Measurements from ENCODE around the gene CACNA1C. TPM values are rescaled to one million over a fixed set of nuclear protein-coding genes. Genes with fewer than 3 reads are reported as not detected.

Gene CACNA1C
- total RNA-seq, 1 donor from 2014 or later: 11.7 TPM

DNA sequence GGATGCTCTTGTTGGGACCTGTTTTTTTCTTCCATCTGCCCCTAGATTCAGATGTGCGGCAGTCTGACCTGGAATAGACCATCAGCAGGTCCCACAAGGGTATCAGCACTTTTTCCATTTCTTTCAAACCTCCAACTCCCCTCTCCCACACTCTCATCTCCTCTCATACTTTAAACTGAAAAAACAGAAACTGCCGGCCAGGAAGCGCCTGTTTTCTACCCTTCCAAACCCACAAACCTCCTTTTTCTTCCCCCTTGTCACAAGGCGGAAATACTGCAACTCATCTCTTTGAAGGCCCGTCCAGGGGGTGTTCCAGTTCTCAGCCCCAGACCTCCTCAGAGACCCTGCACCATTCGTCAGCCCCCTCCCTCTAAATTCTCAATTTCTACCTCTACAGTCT is 679.5 kb downstream of the CACNA1C start:
- H3K36me3 Mint-ChIP-seq (ENCODE audit: insufficient read depth): no peaks in the 10 kb centered on the region
- no peak for DNase-seq (ENCODE audit: low spot score, unreplicated experiment)
- H3K27me3 Mint-ChIP-seq: peaks cover 86% of the 10 kb centered on the region
- no peak overlapping the region for H3K4me3 Mint-ChIP-seq (ENCODE audit: low read depth)
- TF ChIP-seq CTCF (IDR thresholded peaks at IDR 0.05; ENCODE audit: unreplicated experiment): no peak
- H3K4me1 Mint-ChIP-seq (ENCODE audit: low read depth): no peaks in the 10 kb centered on the region
- no peak overlapping the region for H3K27ac Mint-ChIP-seq
- no peaks in the 10 kb centered on the region for H3K9me3 Mint-ChIP-seq (ENCODE audit: low read depth)

- Mint-ChIP-seq H3K27ac (no peak overlapping the region), H3K9me3 (ENCODE audit: low read depth) (no peaks in the 10 kb centered on the region), H3K4me1 (ENCODE audit: low read depth) (no peaks in the 10 kb centered on the region), H3K36me3 (ENCODE audit: insufficient read depth) (no peaks in the 10 kb centered on the region), H3K27me3 (peaks cover 84% of the 10 kb centered on the region), H3K4me3 (ENCODE audit: low read depth) (no peak overlapping the region)
- TF ChIP-seq CTCF (IDR thresholded peaks at IDR 0.05; ENCODE audit: unreplicated experiment): no peak
- DNase-seq (ENCODE audit: low spot score, unreplicated experiment): no peak
Observed at GRCh38 chr12:2733493-2734355, 680.9 kb downstream of the CACNA1C start.

DNA sequence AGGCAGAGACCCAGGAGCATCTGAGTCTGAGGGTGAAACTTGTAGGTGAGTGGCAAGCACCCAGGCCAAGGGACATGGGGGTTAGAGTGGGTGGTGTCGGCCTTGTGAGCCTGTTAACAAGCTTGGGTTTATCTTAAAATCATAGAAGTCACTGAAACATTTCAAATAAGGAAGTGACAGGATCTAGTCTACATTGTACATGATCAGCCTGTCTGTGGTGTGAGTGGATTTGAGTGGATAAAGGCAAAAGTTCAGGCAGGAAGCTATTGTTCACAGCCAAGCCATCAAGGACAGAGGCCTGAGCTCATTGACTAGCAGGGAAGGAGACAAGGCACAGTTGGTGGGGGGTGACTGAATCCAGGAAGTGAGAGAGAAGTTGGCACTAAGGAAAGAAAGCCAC is 682.6 kb downstream of the CACNA1C start:
- Mint-ChIP-seq H3K27ac (no peak overlapping the region), H3K9me3 (ENCODE audit: low read depth) (no peaks in the 10 kb centered on the region), H3K27me3 (peaks cover 77% of the 10 kb centered on the region), H3K4me3 (ENCODE audit: low read depth) (no peak overlapping the region), H3K36me3 (ENCODE audit: insufficient read depth) (no peaks in the 10 kb centered on the region), H3K4me1 (ENCODE audit: low read depth) (no peaks in the 10 kb centered on the region)
- TF ChIP-seq CTCF (IDR thresholded peaks at IDR 0.05; ENCODE audit: unreplicated experiment): no peak
- no peak for DNase-seq (ENCODE audit: low spot score, unreplicated experiment)

DNA sequence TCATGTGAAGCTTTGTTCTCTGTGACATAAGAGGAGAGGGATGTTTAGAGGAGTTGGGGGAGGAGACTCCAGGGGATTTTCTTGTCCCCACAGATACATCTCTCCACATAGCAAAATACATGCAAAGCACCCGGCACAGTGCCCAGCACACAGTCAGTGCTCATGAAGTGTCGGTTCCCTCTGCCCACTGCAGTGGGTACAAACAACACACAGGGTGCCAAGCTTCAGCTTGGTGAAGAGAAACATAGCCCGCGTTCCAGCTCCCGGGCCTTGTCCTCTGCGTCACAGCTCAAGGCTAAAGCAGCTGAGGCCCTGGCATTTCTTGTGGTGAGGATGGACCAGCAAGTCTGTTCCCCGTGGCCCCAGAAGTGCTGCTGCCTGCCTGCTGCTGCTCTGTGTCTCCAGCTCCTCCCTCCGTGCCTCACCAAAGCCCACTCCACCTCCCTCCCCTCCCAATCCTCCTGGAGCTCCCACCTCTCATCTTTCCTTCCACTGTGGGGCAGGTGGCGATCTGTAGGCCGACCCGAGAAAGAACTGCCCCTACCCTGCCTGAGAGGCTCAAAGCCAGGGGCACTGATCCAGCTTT is 685.0 kb downstream of the CACNA1C start:
- H3K4me1 Mint-ChIP-seq (ENCODE audit: low read depth): no peaks in the 10 kb centered on the region
- no peaks in the 10 kb centered on the region for H3K36me3 Mint-ChIP-seq (ENCODE audit: insufficient read depth)
- no peak for TF ChIP-seq CTCF (IDR thresholded peaks at IDR 0.05; ENCODE audit: unreplicated experiment)
- H3K27me3 Mint-ChIP-seq: peaks cover 70% of the 10 kb centered on the region
- no peak for DNase-seq (ENCODE audit: low spot score, unreplicated experiment)
- no peak overlapping the region for H3K4me3 Mint-ChIP-seq (ENCODE audit: low read depth)
- H3K27ac Mint-ChIP-seq: no peak overlapping the region
- no peaks in the 10 kb centered on the region for H3K9me3 Mint-ChIP-seq (ENCODE audit: low read depth)

GRCh38 chr12:2739069-2739468 is 686.3 kb downstream of the CACNA1C start:
- no peaks in the 10 kb centered on the region for H3K9me3 Mint-ChIP-seq (ENCODE audit: low read depth)
- TF ChIP-seq CTCF (IDR thresholded peaks at IDR 0.05; ENCODE audit: unreplicated experiment): no peak
- H3K27me3 Mint-ChIP-seq: peaks cover 73% of the 10 kb centered on the region
- H3K4me3 Mint-ChIP-seq (ENCODE audit: low read depth): no peak overlapping the region
- H3K27ac Mint-ChIP-seq: no peak overlapping the region
- no peaks in the 10 kb centered on the region for H3K36me3 Mint-ChIP-seq (ENCODE audit: insufficient read depth)
- H3K4me1 Mint-ChIP-seq (ENCODE audit: low read depth): no peaks in the 10 kb centered on the region
- no peak for DNase-seq (ENCODE audit: low spot score, unreplicated experiment)

Data from progenitor cell of endocrine pancreas (in vitro differentiated cells).